PFSK-1 (cell line): ENCODE results near the gene TRRAP.

Experiments
- FOXP2 ChIP-seq: optimal IDR thresholded peaks from 2 replicates; pipeline ENCODE3; 2011; ENCODE audit warnings: borderline replicate concordance, control low read depth, inconsistent platforms; ENCODE audit not compliant: insufficient read depth; ENCODE audit errors: extremely low read length, extremely low read depth
- POLR2AphosphoS5 ChIP-seq: IDR thresholded peaks from 2 replicates; pipeline ENCODE4 v1.6.1; 2012; ENCODE audit warnings: low read depth, mild to moderate bottlenecking, control low read depth, low read length, moderate library complexity
- SIN3A ChIP-seq: IDR thresholded peaks from 2 replicates; pipeline ENCODE4 v1.6.1; 2012; ENCODE audit warnings: mild to moderate bottlenecking, low read length, moderate library complexity, borderline replicate concordance; ENCODE audit not compliant: insufficient read depth
- TAF1 ChIP-seq: IDR thresholded peaks from 2 replicates; pipeline ENCODE4 v1.6.1; 2012; ENCODE audit warnings: low read length, control low read depth, borderline replicate concordance; ENCODE audit not compliant: insufficient read depth
- TF ChIP-seq, protein P1 (sequence below), 2 experiments: IDR thresholded peaks; 2 replicates each; pipeline versions ENCODE4 v1.6.1 to v1.8.0; 2011 to 2012; ENCODE audit warnings: low read depth in 2 of 2, low read length in 2 of 2, control low read depth in 1 of 2, inconsistent platforms in 1 of 2, mild to moderate bottlenecking in 1 of 2, moderate library complexity in 1 of 2; ENCODE audit not compliant: insufficient read depth in 1 of 2

TRRAP gene

DNA sequence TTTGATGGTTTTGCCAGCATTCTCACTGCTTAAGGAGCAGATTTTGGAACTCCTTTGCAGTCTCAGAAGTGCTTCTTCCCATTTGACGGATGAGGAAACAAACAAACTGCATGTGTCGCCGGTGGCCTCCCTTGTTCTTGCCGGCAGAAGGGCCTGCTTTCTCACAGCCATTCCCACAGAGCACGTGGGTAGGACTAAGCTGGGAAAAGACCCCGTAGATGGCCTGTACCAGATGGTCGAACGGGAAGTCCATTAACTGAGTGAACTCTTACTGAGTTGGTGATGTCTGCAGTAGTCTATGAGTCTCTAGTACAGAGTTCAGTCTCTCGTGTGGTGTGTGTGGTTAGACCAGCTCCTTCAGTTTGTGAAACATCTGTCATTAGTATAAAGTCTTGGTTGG, 131.9 kb downstream of the TRRAP start:
- TF ChIP-seq SIN3A (no peak), FOXP2 (no peak), TAF1 (no peak), POLR2AphosphoS5 (no peak)
- TF ChIP-seq, protein P1, sequence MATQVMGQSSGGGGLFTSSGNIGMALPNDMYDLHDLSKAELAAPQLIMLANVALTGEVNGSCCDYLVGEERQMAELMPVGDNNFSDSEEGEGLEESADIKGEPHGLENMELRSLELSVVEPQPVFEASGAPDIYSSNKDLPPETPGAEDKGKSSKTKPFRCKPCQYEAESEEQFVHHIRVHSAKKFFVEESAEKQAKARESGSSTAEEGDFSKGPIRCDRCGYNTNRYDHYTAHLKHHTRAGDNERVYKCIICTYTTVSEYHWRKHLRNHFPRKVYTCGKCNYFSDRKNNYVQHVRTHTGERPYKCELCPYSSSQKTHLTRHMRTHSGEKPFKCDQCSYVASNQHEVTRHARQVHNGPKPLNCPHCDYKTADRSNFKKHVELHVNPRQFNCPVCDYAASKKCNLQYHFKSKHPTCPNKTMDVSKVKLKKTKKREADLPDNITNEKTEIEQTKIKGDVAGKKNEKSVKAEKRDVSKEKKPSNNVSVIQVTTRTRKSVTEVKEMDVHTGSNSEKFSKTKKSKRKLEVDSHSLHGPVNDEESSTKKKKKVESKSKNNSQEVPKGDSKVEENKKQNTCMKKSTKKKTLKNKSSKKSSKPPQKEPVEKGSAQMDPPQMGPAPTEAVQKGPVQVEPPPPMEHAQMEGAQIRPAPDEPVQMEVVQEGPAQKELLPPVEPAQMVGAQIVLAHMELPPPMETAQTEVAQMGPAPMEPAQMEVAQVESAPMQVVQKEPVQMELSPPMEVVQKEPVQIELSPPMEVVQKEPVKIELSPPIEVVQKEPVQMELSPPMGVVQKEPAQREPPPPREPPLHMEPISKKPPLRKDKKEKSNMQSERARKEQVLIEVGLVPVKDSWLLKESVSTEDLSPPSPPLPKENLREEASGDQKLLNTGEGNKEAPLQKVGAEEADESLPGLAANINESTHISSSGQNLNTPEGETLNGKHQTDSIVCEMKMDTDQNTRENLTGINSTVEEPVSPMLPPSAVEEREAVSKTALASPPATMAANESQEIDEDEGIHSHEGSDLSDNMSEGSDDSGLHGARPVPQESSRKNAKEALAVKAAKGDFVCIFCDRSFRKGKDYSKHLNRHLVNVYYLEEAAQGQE (IDR thresholded peaks at IDR 0.05; ENCODE audit: insufficient read depth in 1 of 2, low read depth in 2 of 2, low read length in 2 of 2), result no peak

DNA sequence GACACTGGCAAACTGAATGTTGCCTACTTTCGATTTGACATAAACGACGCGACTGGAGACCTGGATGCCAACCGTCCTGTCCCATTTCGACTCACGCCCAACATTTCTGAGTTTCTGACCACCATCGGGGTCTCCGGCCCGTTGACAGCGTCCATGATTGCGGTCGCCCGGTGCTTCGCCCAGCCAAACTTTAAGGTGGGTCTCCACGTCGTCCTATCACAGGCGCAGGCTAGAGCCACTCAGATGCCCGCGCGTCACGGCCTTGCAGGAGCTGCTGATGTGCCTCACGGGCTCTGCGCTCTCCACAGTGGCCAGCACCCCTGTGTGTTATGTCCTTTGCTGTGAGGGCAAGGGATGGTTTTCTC, 133.0 kb downstream of the TRRAP start:
- no peak for TF ChIP-seq FOXP2
- TF ChIP-seq POLR2AphosphoS5, result no peak
- TF ChIP-seq SIN3A, result no peak
- TF ChIP-seq TAF1, result no peak
- TF ChIP-seq, protein P1 (IDR thresholded peaks at IDR 0.05; ENCODE audit: insufficient read depth in 1 of 2, low read depth in 2 of 2, low read length in 2 of 2), result no peak

DNA sequence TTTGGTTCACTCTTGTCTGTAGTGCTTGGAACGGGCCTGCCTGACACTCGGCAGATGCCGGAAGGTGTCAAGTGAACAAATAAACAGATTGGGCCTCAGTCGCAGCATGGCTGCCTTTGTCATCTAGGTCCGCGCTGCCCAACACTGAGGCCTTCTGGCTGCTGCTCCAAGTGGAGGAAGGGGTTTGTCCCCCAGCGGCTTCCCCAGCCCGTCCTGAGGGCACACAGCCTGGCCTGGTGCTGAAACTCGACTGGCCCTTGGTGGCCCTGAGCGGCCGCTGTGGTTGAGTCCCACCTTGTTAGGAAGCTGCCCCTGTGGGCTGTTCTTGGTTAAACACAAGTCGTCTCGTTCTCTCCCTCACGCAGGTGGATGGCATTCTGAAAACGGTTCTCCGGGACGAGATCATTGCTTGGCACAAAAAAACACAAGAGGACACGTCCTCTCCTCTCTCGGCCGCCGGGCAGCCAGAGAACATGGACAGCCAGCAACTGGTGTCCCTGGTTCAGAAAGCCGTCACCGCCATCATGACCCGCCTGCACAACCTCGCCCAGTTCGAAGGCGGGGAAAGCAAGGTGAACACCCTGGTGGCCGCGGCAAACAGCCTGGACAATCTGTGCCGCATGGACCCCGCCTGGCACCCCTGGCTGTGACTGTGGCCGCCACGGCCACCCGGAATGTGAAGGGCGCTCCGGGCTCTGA, 133.5 kb downstream of the TRRAP start:
- TF ChIP-seq FOXP2 (no peak), SIN3A (no peak), TAF1 (no peak), POLR2AphosphoS5 (no peak)
- TF ChIP-seq, protein P1 (IDR thresholded peaks at IDR 0.05; ENCODE audit: insufficient read depth in 1 of 2, low read depth in 2 of 2, low read length in 2 of 2), result no peak

DNA sequence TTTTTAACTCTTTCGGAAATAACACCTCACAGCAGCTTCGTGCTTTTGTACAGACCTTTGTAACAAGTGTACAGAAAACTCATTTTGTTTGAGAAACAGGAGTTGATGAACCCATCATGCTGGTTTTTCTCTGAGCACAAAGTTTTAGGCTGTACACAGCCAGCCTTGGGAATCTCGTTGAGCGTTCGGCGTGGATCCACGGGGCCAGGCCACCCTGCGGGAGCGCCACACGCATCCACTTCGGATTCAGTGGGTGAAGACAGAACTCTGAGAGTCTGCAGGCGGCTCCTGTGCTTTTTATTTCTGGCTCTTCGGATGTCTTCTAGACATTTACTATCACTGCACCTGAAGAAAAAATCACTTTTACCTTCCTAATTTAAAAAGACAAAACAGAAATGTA, 134.4 kb downstream of the TRRAP start:
- TF ChIP-seq POLR2AphosphoS5 (no peak), FOXP2 (no peak), SIN3A (no peak), TAF1 (no peak)
- TF ChIP-seq, protein P1 (IDR thresholded peaks at IDR 0.05; ENCODE audit: insufficient read depth in 1 of 2, low read depth in 2 of 2, low read length in 2 of 2), result no peak
